RPMI8226 (cell line): ENCODE results near the gene NPAT.
"Not testable (repeated sequence)": the region's sequence is repeated elsewhere in the genome, so short reads cannot be mapped to it uniquely, and the experiment has no call there.

Experiments used
- DNase-seq: peaks from one replicate; pipeline ENCODE4 v3.0.0-alpha.2; 2015

The NPAT gene

DNA sequence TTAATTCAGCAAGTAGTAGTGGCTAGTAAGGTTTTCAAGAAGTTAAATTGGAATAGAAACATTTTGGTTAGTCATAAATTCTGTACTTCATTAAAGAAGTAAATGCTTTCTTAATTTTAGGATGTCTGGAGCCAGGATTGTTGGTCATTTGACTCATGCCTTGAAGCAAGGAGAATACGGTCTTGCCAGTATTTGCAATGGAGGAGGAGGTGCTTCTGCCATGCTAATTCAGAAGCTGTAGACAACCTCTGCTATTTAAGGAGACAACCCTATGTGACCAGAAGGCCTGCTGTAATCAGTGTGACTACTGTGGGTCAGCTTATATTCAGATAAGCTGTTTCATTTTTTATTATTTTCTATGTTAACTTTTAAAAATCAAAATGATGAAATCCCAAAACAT is 75.3 kb downstream of the NPAT start:
- no peak for DNase-seq

DNA sequence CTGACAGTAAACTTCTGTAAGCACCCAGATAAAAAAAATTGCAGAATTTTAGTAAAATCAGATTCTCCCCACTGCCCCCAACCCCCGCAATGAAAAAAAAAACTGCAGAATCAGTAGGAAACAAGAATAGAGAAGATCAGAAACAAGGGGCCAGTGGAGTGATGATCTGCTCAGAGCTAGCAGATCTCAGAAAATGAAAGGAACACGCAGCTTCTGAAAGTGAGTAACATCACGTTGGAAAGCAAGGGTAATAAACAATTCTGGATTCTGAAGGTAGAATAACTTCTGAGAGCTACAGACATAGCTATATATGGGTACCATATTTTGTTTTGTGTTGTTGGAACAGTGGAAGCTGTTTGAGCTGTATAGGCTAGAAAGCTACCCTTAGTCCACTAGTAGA is 77.8 kb downstream of the NPAT start:
- DNase-seq, result no peak

DNA sequence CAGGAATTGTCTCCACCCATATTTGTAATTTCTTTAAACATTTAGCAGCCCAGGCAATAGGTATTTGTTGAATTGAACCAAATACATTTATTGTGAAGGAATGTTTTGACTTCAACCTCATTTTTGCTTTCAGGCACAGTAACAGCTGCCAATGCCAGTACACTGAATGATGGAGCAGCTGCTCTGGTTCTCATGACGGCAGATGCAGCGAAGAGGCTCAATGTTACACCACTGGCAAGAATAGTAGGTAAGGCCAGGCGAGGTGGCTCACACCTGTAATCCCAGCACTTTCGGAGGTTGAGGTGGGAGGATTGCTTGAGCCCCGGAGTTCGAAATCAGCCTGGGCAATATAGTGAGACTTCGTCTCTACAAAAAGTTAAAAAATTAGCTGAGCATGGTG is 80.1 kb downstream of the NPAT start:
- no peak for DNase-seq

DNA sequence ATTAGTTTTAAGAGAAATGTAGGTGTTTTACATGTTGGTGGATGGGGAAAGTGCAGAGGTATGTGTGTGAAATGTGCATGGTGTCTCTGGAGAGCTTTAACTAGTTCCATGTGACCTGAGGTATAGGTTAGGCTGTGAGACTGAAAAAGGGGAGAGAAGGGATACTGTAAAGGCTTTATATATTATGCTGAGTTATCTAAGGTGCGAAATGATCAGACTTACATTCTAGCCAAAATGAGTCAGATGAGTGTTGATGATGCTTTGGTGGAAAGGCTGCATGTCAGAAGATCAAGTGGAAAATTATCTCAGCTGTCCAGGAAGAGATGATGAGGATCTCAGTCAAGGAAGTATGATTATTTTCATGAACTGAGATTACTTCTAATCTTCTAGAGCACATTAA is 85.2 kb downstream of the NPAT start:
- no peak for DNase-seq

DNA sequence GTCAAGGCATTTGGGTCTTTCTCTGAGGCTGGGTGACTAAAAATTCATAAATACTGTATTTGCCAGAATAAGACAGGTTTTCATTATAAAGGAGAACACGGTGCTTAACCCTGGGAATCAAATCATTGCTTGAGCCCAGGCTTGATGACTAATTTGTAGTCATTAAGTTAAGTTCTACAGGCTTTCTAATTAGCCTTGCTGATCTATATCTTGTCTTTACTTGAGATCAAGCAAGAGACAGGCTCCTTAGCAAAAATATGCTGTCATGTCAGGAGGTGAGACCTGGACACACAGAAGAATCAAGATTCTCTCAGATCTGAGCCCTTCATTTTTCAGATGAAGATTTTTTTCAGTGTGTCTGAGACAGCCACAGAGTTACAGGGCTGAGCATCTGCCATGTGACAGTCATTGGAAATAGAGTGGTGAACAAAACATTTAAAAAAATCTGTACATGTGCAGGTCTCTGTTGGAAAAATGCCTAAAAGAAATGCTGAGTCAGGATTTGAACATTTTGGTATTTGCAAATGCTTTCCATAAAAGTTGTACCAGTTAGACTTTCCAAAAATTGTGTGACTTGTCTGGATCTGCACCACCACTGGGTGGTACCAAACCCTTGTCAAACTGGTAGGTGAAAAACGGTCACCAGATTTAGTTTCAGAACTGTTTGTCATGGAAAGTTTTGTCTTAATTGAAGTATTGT is 86.4 kb downstream of the NPAT start:
- peak; percentile 69 for DNase-seq

DNA sequence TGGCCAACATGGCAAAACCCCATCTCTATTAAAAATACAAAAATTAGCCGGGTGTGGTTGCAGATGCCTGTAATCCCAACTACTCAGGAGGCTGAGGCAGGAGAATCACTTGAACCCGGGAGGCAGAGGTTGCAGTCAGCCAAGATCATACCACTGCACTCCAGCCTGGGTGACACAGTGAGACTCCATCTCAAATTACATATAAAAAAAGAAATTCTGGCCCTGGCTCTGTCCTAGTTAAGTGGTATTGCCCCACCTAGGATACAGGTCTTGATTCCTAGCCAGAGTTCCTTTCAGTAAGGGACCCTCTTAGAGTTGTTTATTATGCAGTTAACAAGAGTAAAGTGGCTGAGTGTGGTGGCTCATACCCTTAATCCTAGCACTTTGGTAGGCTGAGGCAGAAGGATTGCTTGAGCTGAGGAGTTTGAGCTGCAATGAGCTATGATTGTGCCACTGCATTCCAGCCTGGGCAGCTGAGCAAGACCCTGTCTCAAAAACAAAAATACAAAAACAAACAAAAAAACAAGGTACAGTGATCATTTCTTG is 89.4 kb downstream of the NPAT start:
- DNase-seq, result not testable (repeated sequence)

DNA sequence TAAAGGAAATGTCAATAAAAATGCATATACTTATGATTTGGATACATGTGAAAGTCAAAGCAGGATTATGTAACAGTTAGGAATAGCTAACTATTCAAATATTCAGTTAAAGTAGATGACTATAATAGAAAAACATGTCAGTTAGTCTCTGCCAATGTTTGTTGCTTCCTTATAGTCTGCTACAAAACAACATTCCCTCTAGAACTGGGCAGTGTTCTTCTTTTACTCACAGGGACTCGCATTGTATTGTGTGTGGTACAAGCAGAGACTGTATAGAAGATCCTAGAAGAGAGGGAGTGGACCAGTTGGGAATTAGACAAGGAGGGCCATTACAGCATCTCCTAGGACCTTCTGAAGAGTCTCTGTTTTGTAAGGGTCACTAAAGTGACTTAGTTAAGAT is 90.4 kb downstream of the NPAT start:
- DNase-seq, result no peak

DNA sequence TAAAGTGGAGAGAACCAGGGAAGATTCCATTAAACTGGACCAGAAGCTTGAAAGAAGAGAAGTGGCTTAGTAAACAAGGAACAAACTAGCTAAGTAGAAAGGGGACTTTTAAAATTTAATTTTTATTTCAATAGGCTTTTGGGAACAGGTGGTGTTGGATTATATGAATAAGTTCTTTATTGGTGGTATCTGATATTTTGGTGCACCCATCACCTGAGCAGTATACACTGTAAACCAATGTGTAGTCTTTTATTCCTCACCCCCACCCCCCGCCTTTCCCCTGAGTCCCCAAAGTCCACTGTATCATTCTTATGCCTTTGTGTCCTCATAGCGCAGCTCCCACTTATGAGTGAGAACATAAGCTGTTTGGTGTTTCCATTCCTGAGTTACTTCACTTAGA is 93.7 kb downstream of the NPAT start:
- DNase-seq, result no peak

DNA sequence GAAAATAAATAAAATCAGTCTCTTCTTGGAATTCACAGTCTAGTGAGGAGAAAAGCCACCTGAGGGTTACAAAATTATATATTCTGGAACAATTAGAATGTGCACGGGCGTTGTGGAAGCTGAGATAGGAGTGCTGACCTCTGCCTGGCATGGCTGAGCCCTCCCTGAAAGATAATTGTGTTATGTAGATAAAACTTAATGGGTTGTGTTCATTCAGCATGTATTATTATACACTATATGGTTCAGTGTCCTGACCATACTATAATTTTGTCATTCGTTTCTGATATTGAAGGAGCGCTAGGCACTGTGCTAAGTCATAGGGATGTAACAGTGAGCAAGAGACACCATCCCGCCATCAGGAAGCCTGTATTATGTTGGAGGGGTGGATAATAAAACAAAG is 97.3 kb downstream of the NPAT start:
- no peak for DNase-seq

DNA sequence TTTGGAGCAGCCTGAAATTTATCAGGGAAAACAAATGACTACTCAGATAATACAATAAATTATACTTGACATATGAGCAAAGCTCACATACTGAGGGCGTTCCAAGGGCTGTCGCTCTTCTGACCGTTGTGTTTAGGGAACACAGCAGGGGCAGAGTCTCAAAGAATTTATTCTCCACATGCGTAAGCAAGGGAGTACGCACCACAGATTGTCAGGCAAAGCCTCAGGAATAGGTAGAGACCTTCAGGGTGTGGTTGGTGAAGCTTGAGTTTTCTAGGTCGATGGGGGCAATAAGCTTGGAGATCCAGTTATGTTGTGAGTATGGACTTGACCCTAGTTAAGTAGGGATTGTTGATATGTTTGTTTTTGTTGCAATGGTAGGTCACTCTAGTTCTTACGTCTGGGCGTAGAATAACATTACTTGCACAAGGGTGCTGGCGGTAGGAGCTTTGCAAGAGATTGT is 100.2 kb downstream of the NPAT start:
- peak; percentile 39 for DNase-seq

DNA sequence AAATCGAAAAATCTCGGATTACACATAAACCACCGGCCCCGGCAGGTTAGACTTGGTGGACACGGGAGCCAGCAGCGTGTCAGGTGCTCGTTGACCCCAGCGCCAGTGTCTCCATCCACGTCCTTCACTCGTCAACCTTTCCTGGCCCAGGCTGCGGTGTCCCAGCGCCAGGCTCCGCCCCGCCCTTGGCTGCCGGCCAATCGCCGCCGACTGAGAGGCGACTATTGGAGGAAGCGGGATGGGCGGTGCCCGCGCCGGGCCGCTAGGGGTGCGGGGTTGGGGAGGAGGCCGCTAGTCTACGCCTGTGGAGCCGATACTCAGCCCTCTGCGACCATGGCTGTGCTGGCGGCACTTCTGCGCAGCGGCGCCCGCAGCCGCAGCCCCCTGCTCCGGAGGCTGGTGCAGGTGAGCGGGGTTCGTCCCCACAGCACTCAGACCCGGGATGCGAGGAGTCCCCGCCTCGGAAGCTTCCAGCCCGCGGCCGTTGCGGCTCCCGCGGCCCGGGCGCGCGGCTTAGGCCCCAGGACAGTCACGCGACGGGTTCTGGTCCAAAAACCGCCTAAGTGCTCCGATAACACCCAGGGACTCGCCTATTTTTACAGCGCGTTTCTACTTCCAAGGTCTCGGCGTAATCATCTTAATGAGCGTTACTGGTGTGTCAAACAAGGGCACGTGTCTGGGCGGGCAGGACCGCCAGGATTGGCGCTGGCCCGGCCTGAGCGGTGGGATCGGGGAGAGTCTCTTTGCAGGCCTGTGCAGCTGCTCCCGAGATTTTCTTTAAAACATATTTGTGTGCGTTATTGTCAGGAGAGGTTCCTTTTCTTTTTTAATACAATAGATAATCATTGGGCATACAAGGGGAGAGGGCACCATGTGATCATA is 100.9 kb downstream of the NPAT start, which contains the start of gene ACAT1:
Gene ACAT1 (plus strand): TSS at position 294 of the 882 bp plus-strand sequence. CDS start 40 bp downstream, at position 334.
- peak; percentile 99 for DNase-seq

DNA sequence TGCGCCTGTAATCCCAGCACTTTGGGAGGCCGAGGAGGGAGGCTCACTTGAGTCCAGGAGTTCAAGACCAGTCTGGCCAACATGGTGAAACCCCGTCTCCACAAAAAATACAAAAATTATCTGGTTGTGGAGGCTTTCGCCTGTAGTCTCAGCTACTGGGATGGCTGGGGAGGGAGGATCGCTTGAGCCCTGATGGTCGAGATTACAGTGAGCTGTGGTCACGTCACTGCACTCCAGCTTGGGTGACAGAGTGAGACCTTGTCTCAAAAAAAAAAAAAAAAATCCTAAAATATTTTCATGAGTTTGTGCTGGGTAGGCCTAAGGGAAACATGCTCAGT is 101.5 kb downstream of the NPAT start:
- DNase-seq, result not testable (repeated sequence)

DNA sequence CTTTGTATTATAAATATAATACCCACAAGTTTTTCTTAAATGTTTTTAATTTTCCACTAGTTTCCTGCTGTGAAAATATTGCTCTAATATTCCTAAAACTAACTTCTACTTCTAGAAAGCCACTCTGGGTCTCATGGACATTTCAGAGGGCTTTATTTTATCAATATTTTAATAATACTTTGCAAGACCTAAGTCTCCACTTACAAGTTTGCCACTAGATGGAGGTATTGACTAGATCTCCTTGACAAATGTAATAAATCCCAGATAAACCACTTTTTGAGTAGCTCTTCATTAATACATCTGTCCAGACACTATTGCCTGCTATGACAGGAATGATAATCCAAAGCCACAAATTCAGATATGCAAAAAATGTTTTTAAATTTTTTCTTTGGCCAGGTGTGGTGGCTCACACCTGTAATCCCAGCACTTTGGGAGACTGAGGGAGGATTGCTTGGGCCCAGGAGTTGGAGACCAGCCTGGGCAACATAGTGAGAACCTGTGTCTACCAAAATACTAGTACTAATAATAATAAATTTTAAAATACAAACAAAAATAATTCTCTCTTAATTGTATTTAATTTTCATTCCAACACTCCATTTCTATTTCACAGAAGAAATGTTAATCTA is 104.6 kb downstream of the NPAT start:
- DNase-seq, result peak; percentile 38

DNA sequence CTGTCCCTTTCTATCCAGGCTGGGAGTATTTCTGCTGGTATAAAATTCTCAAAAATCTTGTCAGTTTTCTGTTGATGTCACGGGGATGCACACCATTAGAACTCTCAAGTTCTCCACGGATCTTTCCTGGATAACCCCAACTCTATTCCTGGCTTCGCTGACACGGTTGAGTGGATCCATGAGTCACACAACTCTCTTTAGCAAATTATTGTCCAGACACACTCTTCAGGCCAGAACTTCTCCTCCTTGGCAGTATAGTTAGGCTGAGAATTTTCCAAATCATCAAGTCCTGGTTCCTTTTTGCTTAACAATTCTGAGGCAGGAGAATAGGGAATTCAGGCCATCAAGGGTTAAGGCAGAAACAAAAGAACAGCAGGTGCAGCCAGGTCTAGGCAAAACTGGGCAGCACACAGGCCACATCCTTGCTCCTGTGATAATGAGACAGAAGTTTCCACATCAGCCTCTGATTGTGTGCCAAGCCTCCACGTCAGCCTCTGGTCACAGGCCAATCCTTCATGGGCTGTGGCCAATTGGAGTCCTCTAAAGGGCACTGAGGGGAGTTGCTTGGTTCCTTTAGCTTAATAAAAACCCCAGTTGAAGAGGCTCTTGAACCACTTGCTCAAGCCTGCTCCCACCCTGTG is 106.8 kb downstream of the NPAT start:
- peak; percentile 75 for DNase-seq

DNA sequence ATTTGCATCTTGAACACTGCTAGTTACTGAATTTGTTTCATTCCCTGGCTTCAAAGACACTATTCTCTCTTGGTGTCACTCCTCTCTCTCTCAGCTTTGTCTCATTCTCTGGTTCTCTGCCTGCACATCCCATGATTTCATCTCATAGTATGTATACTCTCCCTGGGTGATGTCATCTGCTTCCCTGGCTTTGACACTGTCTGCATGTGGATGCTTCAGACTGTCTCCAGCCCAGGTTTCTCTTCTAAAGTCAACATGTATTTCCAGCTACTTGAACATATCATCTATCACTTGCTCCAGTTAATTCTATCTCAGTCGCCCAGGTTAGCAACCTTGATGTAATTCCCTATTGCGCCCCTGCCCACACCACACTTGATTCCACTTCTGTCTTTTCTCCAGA is 110.4 kb downstream of the NPAT start:
- DNase-seq, result no peak

DNA sequence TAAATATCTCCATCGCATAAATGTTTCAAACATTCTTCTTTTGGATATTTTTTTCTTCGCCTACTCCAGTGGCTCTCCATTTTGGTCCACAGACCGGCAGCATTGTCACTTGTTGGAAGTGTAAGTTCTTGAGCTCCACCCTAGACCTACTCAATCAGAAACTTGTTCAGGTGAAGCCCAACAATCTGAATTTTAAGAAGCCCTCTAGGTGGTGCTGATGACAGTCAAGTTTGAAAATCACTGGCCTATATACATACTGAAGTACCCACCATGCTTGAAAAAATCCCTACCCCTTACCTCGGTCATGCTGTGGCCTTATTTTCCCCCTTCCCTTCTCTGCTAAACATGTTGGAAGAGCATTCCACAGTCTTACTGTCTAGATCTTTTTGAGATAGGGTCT is 111.3 kb downstream of the NPAT start:
- DNase-seq, result no peak
